ENCODE results near the gene CMTR1.

DNA sequence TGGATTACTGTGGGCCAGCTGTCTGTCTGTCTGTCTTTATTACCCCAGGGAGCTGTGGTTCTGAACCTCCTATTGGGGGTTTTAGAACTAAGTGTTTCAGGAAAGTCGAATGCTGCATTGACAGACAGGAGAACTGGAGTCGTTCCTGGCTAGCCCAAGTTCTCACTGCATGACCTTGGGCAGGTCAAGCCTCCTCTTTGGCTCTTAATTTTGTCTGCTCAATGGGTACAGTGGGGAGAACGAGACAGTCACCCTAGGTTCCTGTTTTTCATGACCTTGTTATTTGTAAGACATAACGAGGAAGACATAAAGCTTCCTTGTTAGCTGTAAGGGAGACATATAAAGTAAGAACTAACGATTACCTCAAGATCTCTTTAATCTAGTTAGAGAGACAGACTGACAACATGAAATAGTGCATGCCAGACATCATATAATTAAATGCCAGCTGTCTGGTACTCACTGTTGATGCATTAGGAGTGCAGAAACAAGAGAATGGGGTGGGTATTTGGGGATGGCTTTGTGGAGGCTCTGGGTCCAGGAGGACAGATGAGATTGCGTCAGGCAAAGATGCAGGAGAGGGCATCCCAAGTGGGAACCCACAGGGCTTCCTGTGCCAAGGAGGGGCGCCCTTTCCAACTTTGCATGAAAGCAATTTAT lies 70.4 kb downstream of the CMTR1 start:
- TF ChIP-seq, protein P1, sequence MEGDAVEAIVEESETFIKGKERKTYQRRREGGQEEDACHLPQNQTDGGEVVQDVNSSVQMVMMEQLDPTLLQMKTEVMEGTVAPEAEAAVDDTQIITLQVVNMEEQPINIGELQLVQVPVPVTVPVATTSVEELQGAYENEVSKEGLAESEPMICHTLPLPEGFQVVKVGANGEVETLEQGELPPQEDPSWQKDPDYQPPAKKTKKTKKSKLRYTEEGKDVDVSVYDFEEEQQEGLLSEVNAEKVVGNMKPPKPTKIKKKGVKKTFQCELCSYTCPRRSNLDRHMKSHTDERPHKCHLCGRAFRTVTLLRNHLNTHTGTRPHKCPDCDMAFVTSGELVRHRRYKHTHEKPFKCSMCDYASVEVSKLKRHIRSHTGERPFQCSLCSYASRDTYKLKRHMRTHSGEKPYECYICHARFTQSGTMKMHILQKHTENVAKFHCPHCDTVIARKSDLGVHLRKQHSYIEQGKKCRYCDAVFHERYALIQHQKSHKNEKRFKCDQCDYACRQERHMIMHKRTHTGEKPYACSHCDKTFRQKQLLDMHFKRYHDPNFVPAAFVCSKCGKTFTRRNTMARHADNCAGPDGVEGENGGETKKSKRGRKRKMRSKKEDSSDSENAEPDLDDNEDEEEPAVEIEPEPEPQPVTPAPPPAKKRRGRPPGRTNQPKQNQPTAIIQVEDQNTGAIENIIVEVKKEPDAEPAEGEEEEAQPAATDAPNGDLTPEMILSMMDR (IDR thresholded peaks at IDR 0.05) = no peak
- no peak for TF ChIP-seq POLR2A (IDR thresholded peaks at IDR 0.05)
